Neural progenitor cell (in vitro differentiated cells): ENCODE data around the gene ANKRD30A. TPM values are rescaled to one million over a fixed set of nuclear protein-coding genes. Genes with fewer than 3 reads are reported as not detected.
"Not testable (repeated sequence)": the region's sequence is repeated elsewhere in the genome, so short reads cannot be mapped to it uniquely, and the experiment has no call there.

ENCODE experiments used
- DNase-seq: peaks from one replicate; pipeline ENCODE4 v3.0.0-alpha.2; 2016; ENCODE audit warnings: low spot score
- H2AFZ ChIP-seq: fragments of 200-600 bp; sonication (generic); replicated peaks from 2 replicates; pipeline ENCODE4 v1.6.1; 2016; ENCODE audit warnings: antibody characterized with exemption
- H3F3A ChIP-seq: fragments of 200-600 bp; sonication (generic); 2 replicates; pipeline ENCODE4 v1.6.1; 2016; ENCODE audit warnings: antibody characterized with exemption, low read depth
- H3K27ac ChIP-seq: fragments of 200-600 bp; sonication (generic); 2 replicates; pipeline ENCODE4 v1.5.1; 2016; ENCODE audit warnings: mild to moderate bottlenecking
- H3K27me3 ChIP-seq: fragments of 200-600 bp; sonication (generic); 2 replicates; pipeline ENCODE4 v1.6.1; 2016; ENCODE audit warnings: mild to moderate bottlenecking, moderate library complexity
- H3K36me3 ChIP-seq: fragments of 200-600 bp; sonication (generic); 2 replicates; pipeline ENCODE4 v1.5.1; 2016
- H3K4me1 ChIP-seq: fragments of 200-600 bp; sonication (generic); 2 replicates; pipeline ENCODE4 v1.6.1; 2016; ENCODE audit warnings: mixed run types
- H3K4me2 ChIP-seq: fragments of 200-600 bp; sonication (generic); 2 replicates; pipeline ENCODE4 v1.6.1; 2016
- H3K4me3 ChIP-seq: fragments of 200-600 bp; sonication (generic); 2 replicates; pipeline ENCODE4 v1.5.1; 2016
- H3K79me2 ChIP-seq: fragments of 200-600 bp; sonication (generic); 2 replicates; pipeline ENCODE4 v1.6.1; 2016; ENCODE audit warnings: low read depth
- H3K9ac ChIP-seq: fragments of 200-600 bp; sonication (generic); 2 replicates; pipeline ENCODE4 v1.6.1; 2016
- H3K9me3 ChIP-seq: fragments of 200-600 bp; sonication (generic); 2 replicates; pipeline ENCODE4 v1.5.1; 2016; ENCODE audit warnings: low read depth
- H4K20me1 ChIP-seq: fragments of 200-600 bp; sonication (generic); 2 replicates; pipeline ENCODE4 v1.6.1; 2016; ENCODE audit warnings: low read depth
- H3K27ac Mint-ChIP-seq: 3 replicates; pipeline ENCODE4 v1.8.0; 2021; ENCODE audit warnings: mixed read lengths
- H3K27me3 Mint-ChIP-seq: 2 replicates; pipeline ENCODE4 v1.8.0; 2022; ENCODE audit warnings: low read depth, mild to moderate bottlenecking, inconsistent platforms, moderate library complexity, mixed read lengths; ENCODE audit not compliant: insufficient read depth
- H3K36me3 Mint-ChIP-seq: 3 replicates; pipeline ENCODE4 v1.8.0; 2021; ENCODE audit warnings: mixed read lengths
- H3K4me1 Mint-ChIP-seq: 3 replicates; pipeline ENCODE4 v1.8.0; 2021; ENCODE audit warnings: mixed read lengths
- H3K4me3 Mint-ChIP-seq: 3 replicates; pipeline ENCODE4 v1.8.0; 2021; ENCODE audit warnings: mild to moderate bottlenecking, moderate library complexity, mixed read lengths
- H3K9me3 Mint-ChIP-seq: 3 replicates; pipeline ENCODE4 v1.8.0; 2020; ENCODE audit warnings: mixed read lengths
- EZH2 ChIP-seq: fragments of 200-600 bp; sonication (generic); IDR thresholded peaks from 2 replicates; pipeline ENCODE4 v1.6.1; 2017; ENCODE audit warnings: antibody characterized with exemption, mild to moderate bottlenecking, moderate library complexity
- EZH2phosphoT487 ChIP-seq: fragments of 200-600 bp; sonication (generic); IDR thresholded peaks from 2 replicates; pipeline ENCODE4 v1.6.1; 2017; ENCODE audit warnings: antibody characterized with exemption
- total RNA-seq: library from RNA; depleted of rRNA; stranded (reverse); fragments of >200 nt; gene quantifications from 2 replicates; pipeline ENCODE4 v1.2.3, GENCODE V29; 2015; ENCODE audit warnings: low replicate concordance
- TF ChIP-seq, protein P1 (sequence below): fragments of 200-600 bp; sonication (generic); IDR thresholded peaks from 2 replicates; pipeline ENCODE4 v1.5.1; 2017; ENCODE audit warnings: antibody characterized with exemption, mild to moderate bottlenecking

ANKRD30A gene
- total RNA-seq, 1 donor from 2014 or later: not detected

DNA sequence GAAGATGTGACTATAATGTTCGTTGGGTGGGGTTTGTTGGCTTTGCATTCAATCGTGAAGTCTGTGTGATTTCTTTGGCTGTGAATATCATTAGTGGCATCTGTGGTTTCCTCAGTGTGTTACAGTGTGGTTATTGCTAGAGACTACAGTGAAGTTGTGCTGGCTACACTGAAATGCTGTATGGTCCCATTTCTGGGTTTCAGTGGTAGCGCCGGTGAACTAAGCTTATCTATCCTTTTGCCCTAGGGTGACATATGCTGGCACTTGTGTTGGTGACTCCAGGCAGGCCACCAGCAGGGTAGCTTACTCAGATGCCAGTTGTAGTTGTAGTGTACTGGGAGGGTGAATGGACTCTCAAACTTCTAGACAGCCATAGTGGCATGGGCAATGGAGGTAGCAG, 259.5 kb downstream of the ANKRD30A start:
- no peaks in the 10 kb centered on the region for H3K36me3 Mint-ChIP-seq

DNA sequence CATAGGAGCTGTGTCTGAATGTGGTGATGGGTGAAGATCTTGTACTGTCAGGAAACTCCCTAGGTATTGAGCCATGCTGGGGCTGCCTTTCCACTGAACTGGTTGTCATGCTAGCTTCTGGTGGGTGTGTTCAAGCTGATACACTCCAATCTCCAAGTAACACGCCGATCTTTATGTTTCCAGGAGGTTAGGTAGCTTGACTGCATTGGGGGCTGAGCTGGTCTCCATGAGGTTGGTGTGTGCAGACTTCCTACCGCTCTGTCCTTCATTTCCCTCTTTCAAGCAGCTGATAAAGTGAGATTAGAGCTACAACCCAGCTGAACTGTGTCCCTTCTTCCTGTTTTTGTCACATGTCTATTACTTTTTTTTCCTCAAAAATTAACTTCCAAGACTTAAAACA, 265.5 kb downstream of the ANKRD30A start:
- Mint-ChIP-seq H3K27ac (no peak overlapping the region), H3K27me3 (no peaks in the 10 kb centered on the region), H3K4me1 (no peaks in the 10 kb centered on the region), H3K36me3 (no peaks in the 10 kb centered on the region), H3K9me3 (peaks cover 29% of the 10 kb centered on the region), H3K4me3 (no peak overlapping the region)
- Histone ChIP-seq H3K36me3 (no peaks in the 10 kb centered on the region), H3K27me3 (no peaks in the 10 kb centered on the region), H3K27ac (no peak overlapping the region), H3F3A (no peaks in the 10 kb centered on the region), H3K9ac (no peak overlapping the region), H3K79me2 (no peaks in the 10 kb centered on the region), H2AFZ (no peak overlapping the region), H3K4me3 (no peak overlapping the region), H3K9me3 (peaks cover 18% of the 10 kb centered on the region), H4K20me1 (no peaks in the 10 kb centered on the region), H3K4me2 (no peak overlapping the region), H3K4me1 (no peaks in the 10 kb centered on the region)
- no peak for DNase-seq
- no peak for TF ChIP-seq EZH2
- no peak for TF ChIP-seq EZH2phosphoT487
- TF ChIP-seq, protein P1, sequence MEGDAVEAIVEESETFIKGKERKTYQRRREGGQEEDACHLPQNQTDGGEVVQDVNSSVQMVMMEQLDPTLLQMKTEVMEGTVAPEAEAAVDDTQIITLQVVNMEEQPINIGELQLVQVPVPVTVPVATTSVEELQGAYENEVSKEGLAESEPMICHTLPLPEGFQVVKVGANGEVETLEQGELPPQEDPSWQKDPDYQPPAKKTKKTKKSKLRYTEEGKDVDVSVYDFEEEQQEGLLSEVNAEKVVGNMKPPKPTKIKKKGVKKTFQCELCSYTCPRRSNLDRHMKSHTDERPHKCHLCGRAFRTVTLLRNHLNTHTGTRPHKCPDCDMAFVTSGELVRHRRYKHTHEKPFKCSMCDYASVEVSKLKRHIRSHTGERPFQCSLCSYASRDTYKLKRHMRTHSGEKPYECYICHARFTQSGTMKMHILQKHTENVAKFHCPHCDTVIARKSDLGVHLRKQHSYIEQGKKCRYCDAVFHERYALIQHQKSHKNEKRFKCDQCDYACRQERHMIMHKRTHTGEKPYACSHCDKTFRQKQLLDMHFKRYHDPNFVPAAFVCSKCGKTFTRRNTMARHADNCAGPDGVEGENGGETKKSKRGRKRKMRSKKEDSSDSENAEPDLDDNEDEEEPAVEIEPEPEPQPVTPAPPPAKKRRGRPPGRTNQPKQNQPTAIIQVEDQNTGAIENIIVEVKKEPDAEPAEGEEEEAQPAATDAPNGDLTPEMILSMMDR: no peak

More for the DNA sequence above, 259.5 kb downstream of the ANKRD30A start:
- no peak for TF ChIP-seq EZH2
- no peak for TF ChIP-seq EZH2phosphoT487
- TF ChIP-seq, protein P1: no peak
- no peaks in the 10 kb centered on the region for H3K4me1 Mint-ChIP-seq
- no peak overlapping the region for H2AFZ ChIP-seq
- no peaks in the 10 kb centered on the region for H3K27me3 ChIP-seq
- H3K4me1 ChIP-seq: no peaks in the 10 kb centered on the region
- no peak for DNase-seq
- peaks cover 28% of the 10 kb centered on the region for H3K9me3 Mint-ChIP-seq
- H3F3A ChIP-seq: no peaks in the 10 kb centered on the region
- no peak overlapping the region for H3K4me3 Mint-ChIP-seq
- H3K4me3 ChIP-seq: no peak overlapping the region
- no peaks in the 10 kb centered on the region for H4K20me1 ChIP-seq
- H3K27me3 Mint-ChIP-seq: peaks cover 2% of the 10 kb centered on the region
- no peaks in the 10 kb centered on the region for H3K36me3 ChIP-seq
- no peak overlapping the region for H3K9ac ChIP-seq
- H3K27ac ChIP-seq: no peak overlapping the region
- no peaks in the 10 kb centered on the region for H3K79me2 ChIP-seq
- no peak overlapping the region for H3K27ac Mint-ChIP-seq
- peaks cover 12% of the 10 kb centered on the region for H3K9me3 ChIP-seq
- H3K4me2 ChIP-seq: no peak overlapping the region

DNA sequence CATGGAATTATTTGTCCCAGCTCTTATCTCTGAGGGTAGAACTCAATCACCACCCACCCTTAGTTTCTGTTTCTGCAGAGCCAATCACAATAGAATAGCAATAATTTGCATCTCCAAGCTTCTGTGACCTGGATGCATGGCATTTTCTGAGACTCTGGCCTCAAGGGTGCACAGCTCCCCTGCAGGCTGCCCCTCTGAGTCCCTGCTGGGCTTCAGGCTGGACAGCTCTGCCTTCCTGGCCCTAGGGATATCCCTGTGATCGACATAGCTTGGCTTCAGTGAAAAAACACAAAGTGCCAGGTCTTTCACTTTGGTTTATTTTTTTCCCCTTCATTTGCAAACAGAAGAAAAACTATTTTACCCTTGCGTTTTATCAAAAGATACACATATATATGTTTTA, 275.4 kb downstream of the ANKRD30A start:
- H3K4me2 ChIP-seq, H3K4me1 Mint-ChIP-seq, H3K27me3 ChIP-seq, H3K4me3 ChIP-seq, H3K79me2 ChIP-seq, DNase-seq, H3K4me3 Mint-ChIP-seq, H2AFZ ChIP-seq, H3K9ac ChIP-seq, H3K27ac Mint-ChIP-seq, H3K36me3 Mint-ChIP-seq, H3K27me3 Mint-ChIP-seq, H3K9me3 ChIP-seq, H3K36me3 ChIP-seq, H3K4me1 ChIP-seq, H3F3A ChIP-seq, H4K20me1 ChIP-seq, H3K27ac ChIP-seq: not testable (repeated sequence)
- peaks cover 30% of the 10 kb centered on the region for H3K9me3 Mint-ChIP-seq

DNA sequence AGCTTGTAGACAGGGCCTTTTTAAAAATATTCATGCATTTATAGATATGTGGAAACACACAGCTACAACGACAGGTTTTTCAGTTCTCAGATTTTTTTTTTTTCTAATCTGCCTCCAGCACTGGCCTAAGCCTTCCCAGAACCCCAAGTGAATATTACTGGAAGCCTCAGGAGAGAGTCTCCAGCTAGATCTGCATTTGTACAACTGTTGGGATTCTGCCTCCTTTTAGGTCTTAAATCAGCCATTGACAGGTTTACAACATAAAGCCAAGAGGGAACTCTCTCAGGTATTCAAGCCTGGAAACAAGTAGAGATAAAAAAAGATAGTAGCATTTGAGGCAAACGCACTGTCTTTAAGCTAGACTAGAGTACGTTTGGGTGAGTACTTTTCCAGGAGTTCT, 275.8 kb downstream of the ANKRD30A start:
- TF ChIP-seq EZH2: no peak
- TF ChIP-seq, protein P1: no peak
- no peak for TF ChIP-seq EZH2phosphoT487
- Histone ChIP-seq H3K9me3 (no peaks in the 10 kb centered on the region), H3K27me3 (no peaks in the 10 kb centered on the region), H3F3A (no peaks in the 10 kb centered on the region), H4K20me1 (no peaks in the 10 kb centered on the region), H3K4me2 (no peak overlapping the region), H3K4me1 (no peaks in the 10 kb centered on the region), H3K36me3 (no peaks in the 10 kb centered on the region), H3K4me3 (no peak overlapping the region), H3K79me2 (no peaks in the 10 kb centered on the region), H2AFZ (no peak overlapping the region), H3K27ac (no peak overlapping the region), H3K9ac (no peak overlapping the region)
- Mint-ChIP-seq H3K4me3 (no peak overlapping the region), H3K27me3 (no peaks in the 10 kb centered on the region), H3K36me3 (no peaks in the 10 kb centered on the region), H3K27ac (no peak overlapping the region), H3K9me3 (peaks cover 31% of the 10 kb centered on the region), H3K4me1 (no peaks in the 10 kb centered on the region)
- DNase-seq: no peak
